Hepatocyte (in vitro differentiated cells): Measurements from ENCODE around the gene KDM2A. TPM values are rescaled to one million over a fixed set of nuclear protein-coding genes. Genes with fewer than 3 reads are reported as not detected.

ENCODE experiments used
- DNase-seq: peaks from one replicate; pipeline ENCODE4 v3.0.0-alpha.2; 2016; ENCODE audit warnings: low spot score
- H2AFZ ChIP-seq: fragments of 200-600 bp; sonication (generic); 2 replicates; pipeline ENCODE4 v1.6.0; 2016; ENCODE audit warnings: antibody characterized with exemption, mild to moderate bottlenecking
- H3K27ac ChIP-seq: fragments of 200-600 bp; sonication (generic); 2 replicates; pipeline ENCODE4 v1.5.1; 2016; ENCODE audit warnings: mild to moderate bottlenecking
- H3K27me3 ChIP-seq: fragments of 200-600 bp; sonication (generic); 2 replicates; pipeline ENCODE4 v1.6.1; 2016
- H3K36me3 ChIP-seq: fragments of 200-600 bp; sonication (generic); replicated peaks from 2 replicates; pipeline ENCODE4 v1.5.1; 2016; ENCODE audit warnings: low read depth; ENCODE audit not compliant: insufficient read depth
- H3K4me1 ChIP-seq: fragments of 200-600 bp; sonication (generic); 2 replicates; pipeline ENCODE4 v1.5.1; 2016; ENCODE audit warnings: mild to moderate bottlenecking, moderate library complexity; ENCODE audit not compliant: insufficient read depth
- H3K4me2 ChIP-seq: fragments of 200-600 bp; sonication (generic); 2 replicates; pipeline ENCODE4 v1.6.0; 2016
- H3K4me3 ChIP-seq: fragments of 200-600 bp; sonication (generic); 2 replicates; pipeline ENCODE4 v1.5.1; 2016; ENCODE audit warnings: mild to moderate bottlenecking
- H3K79me2 ChIP-seq: fragments of 200-600 bp; sonication (generic); 2 replicates; pipeline ENCODE4 v1.6.0; 2017; ENCODE audit warnings: mild to moderate bottlenecking
- H3K9me2 ChIP-seq: fragments of 200-600 bp; sonication (generic); replicated peaks from 2 replicates; pipeline ENCODE4 v1.6.0; 2017; ENCODE audit warnings: mild to moderate bottlenecking; ENCODE audit not compliant: insufficient read depth
- H3K9me3 ChIP-seq: fragments of 200-600 bp; sonication (generic); 2 replicates; pipeline ENCODE4 v1.5.1; 2016; ENCODE audit warnings: low read depth, mild to moderate bottlenecking
- H4K20me1 ChIP-seq: fragments of 200-600 bp; sonication (generic); 2 replicates; pipeline ENCODE4 v1.6.0; 2016; ENCODE audit warnings: mild to moderate bottlenecking; ENCODE audit not compliant: insufficient read depth, poor library complexity, severe bottlenecking
- CTCF ChIP-seq: fragments of 200-600 bp; sonication (generic); IDR thresholded peaks from 2 replicates; pipeline ENCODE4 v1.5.1; 2016; ENCODE audit warnings: antibody characterized with exemption, mild to moderate bottlenecking; ENCODE audit not compliant: poor library complexity
- EZH2 ChIP-seq: fragments of 200-600 bp; sonication (generic); IDR thresholded peaks from 2 replicates; pipeline ENCODE4 v1.6.1; 2016; ENCODE audit warnings: antibody characterized with exemption, mild to moderate bottlenecking, borderline replicate concordance
- EZH2phosphoT487 ChIP-seq: fragments of 200-600 bp; sonication (generic); IDR thresholded peaks from one replicate; pipeline ENCODE4 v1.6.1; 2018; ENCODE audit warnings: antibody characterized with exemption, mild to moderate bottlenecking, low read depth, moderate library complexity; ENCODE audit not compliant: unreplicated experiment, severe bottlenecking
- WGBS: methylation state at CpG from one replicate; pipeline ENCODE4 v1.1.6; 2016; ENCODE audit warnings: low lambda C conversion rate; ENCODE audit errors: missing lambda C conversion rate; 5-methylcytosine and 5-hydroxymethylcytosine counted together
- polyA plus RNA-seq: library from polyadenylated mRNA; unstranded; fragments of >200 nt; fragmentation: Nextera tagmentation; extraction: Ambion mirVana; gene quantifications from 2 replicates; pipeline ENCODE4 v1.2.1, GENCODE V29; 2016
- total RNA-seq: library from RNA; depleted of rRNA; stranded (reverse); fragments of >200 nt; gene quantifications from 2 replicates; pipeline ENCODE4 v1.2.3, GENCODE V29; 2014

KDM2A gene
- total and polyA plus RNA-seq, 2 experiments from 2014 or later, result 18.7 to 51.2 TPM

GRCh38 chr11:67270256-67271204 is 151.5 kb downstream of the KDM2A start:
- Histone ChIP-seq H3K4me3 (no peak overlapping the region), H3K36me3 (no peaks in the 10 kb centered on the region), H3K9me3 (no peaks in the 10 kb centered on the region)

GRCh38 chr11:67271205-67271540 is 152.1 kb downstream of the KDM2A start:
- H3K4me1 ChIP-seq, result peaks cover 26% of the 10 kb centered on the region
- H3K79me2 ChIP-seq, result peaks cover 96% of the 10 kb centered on the region
- 84% methylated on average over 5 of the region's 5 CpGs for WGBS
- H3K4me2 ChIP-seq, result peak overlapping the region; percentile 78
- no peak for DNase-seq
- H3K27me3 ChIP-seq, result no peaks in the 10 kb centered on the region
- H3K9me2 ChIP-seq, result no peaks in the 10 kb centered on the region
- peaks cover 70% of the 10 kb centered on the region for H4K20me1 ChIP-seq
- H3K27ac ChIP-seq, result no peak overlapping the region
- no peaks in the 10 kb centered on the region for H3K36me3 ChIP-seq
- H3K4me3 ChIP-seq, result no peak overlapping the region
- TF ChIP-seq EZH2phosphoT487 (no peak), CTCF (no peak)
- no peaks in the 10 kb centered on the region for H3K9me3 ChIP-seq
- H2AFZ ChIP-seq, result no peak overlapping the region

More at GRCh38 chr11:67270256-67271204, 151.5 kb downstream of the KDM2A start:
- Histone ChIP-seq H3K27ac (peak overlapping the region; percentile 56), H3K79me2 (peaks cover 96% of the 10 kb centered on the region), H3K9me2 (no peaks in the 10 kb centered on the region), H2AFZ (no peak overlapping the region), H4K20me1 (peaks cover 66% of the 10 kb centered on the region), H3K4me2 (peak overlapping the region; percentile 78), H3K27me3 (no peaks in the 10 kb centered on the region), H3K4me1 (peaks cover 29% of the 10 kb centered on the region)
- 47% methylated on average over 28 of the region's 28 CpGs for WGBS
- TF ChIP-seq EZH2phosphoT487 (no peak), EZH2 (no peak), CTCF (no peak)
- no peak for DNase-seq

- TF ChIP-seq CTCF (no peak), EZH2phosphoT487 (no peak), EZH2 (no peak)
- Histone ChIP-seq H3K9me2 (no peaks in the 10 kb centered on the region), H3K4me2 (no peak overlapping the region), H3K27ac (no peak overlapping the region), H4K20me1 (peaks cover 70% of the 10 kb centered on the region), H3K79me2 (peaks cover 100% of the 10 kb centered on the region), H2AFZ (no peak overlapping the region), H3K4me1 (peaks cover 26% of the 10 kb centered on the region), H3K4me3 (no peak overlapping the region), H3K36me3 (no peaks in the 10 kb centered on the region), H3K9me3 (no peaks in the 10 kb centered on the region), H3K27me3 (no peaks in the 10 kb centered on the region)
- 89% methylated on average over 19 of the region's 19 CpGs for WGBS
- DNase-seq, result no peak
Measured at GRCh38 chr11:67271541-67272284, 152.7 kb downstream of the KDM2A start.
